ENCODE results near the gene CPED1.

CPED1 gene

DNA sequence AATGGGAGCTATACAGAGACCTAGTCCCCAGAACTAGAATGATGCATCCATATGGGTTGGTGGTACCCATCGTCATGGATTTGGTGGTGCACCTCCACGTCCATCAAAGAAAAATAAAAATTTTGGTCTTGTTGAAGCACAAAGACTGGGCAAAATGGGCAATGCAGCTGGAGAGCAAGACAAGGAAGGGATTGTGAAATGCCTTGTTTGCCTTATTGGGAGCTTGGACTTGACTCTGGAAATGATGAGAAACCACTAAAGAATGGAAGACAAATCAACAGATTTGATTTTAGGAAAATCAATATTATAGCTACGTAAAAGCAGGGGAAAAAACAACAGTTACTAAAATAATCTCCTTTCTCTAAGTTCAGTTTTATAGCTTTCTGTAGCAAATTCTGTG, 150.9 kb downstream of the CPED1 start:
- Mint-ChIP-seq H3K36me3 (ENCODE audit: low read depth) (no peaks in the 10 kb centered on the region), H3K27me3 (peaks cover 14% of the 10 kb centered on the region), H3K27ac (no peak overlapping the region), H3K4me1 (ENCODE audit: low read depth) (peaks cover 23% of the 10 kb centered on the region), H3K4me3 (no peak overlapping the region), H3K9me3 (no peaks in the 10 kb centered on the region)

DNA sequence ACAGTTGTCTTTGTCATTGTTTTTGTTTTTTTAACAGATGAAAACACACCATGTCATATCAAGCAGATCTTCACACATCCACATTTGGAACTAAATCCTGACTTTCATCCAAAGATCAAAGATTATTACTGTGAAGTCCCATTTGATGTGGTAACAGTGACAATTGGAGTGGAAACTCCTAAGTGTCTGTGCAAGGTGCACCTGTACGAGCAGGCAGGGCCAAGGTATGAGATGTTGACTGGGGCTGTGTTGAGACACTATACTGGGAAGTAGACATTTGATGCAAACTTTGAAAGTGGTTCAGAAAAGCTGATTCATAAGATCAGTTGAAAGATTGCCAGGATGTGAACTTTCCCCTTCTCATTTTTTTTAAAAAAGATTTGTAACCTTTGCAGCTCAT, 152.3 kb downstream of the CPED1 start:
- Mint-ChIP-seq H3K9me3 (no peaks in the 10 kb centered on the region), H3K4me1 (ENCODE audit: low read depth) (peaks cover 23% of the 10 kb centered on the region), H3K36me3 (ENCODE audit: low read depth) (no peaks in the 10 kb centered on the region), H3K27ac (no peak overlapping the region), H3K27me3 (peaks cover 13% of the 10 kb centered on the region), H3K4me3 (no peak overlapping the region)

DNA sequence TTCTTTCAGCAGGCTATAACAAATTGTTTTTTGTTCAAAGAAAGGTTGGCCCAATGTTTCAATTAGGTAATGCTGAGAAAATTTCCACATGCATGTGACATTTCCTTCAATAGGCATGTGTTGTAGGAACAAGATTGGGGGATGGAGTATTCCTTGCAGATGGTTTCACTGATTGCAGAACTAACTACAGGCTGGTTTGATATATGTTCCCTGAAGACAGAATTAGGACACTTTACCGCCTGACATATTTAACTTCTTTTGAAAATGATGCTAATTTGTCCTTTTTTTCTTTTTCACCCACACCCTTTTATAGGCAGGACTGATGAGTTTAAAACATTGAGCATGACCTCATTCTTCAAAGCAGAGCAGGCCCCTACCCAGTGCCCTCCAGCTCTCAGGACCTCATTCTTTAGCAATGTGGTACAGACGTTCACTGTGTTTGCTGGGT, 163.3 kb downstream of the CPED1 start:
- Mint-ChIP-seq H3K27me3 (peaks cover 14% of the 10 kb centered on the region), H3K36me3 (ENCODE audit: low read depth) (no peaks in the 10 kb centered on the region), H3K9me3 (no peaks in the 10 kb centered on the region), H3K4me1 (ENCODE audit: low read depth) (no peaks in the 10 kb centered on the region), H3K4me3 (no peak overlapping the region), H3K27ac (no peak overlapping the region)

DNA sequence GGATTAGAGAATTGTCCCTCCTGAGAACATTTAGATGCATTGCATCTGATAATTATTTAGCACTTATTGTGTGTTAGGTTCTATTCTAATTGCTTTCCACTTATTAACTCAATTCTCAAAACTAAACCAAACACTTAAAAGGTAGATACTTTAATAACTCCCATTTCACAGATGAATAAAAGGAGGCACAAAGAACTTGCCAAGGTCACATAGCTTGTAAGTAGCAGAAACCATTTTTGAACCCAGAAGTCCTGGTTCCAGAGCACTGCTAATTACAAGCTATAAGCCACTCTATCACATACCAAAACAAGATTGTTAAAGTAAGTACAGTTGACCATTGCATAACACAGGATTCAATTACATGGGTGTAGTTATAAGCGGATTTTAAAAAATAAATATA, 164.9 kb downstream of the CPED1 start:
- H3K9me3 Mint-ChIP-seq, result no peaks in the 10 kb centered on the region
- no peak overlapping the region for H3K4me3 Mint-ChIP-seq
- H3K36me3 Mint-ChIP-seq (ENCODE audit: low read depth), result no peaks in the 10 kb centered on the region

DNA sequence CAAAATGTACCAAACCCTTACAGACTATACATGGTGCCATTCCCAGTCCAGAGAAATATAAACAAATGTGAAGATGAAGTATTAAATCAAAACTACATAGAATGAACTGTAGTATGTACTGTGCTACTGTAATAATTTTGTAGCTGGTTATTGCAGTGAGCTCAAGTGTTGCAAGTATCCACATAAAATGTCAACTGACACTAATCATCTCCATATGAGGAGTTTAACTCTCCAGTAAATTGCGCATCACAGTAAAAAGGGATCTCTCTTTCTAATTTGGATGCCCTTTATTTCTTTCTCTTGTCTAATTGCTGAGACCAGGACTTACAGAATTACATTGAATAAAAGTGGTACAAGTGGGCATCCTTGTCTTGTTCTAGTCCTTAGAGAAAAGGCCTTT, 165.5 kb downstream of the CPED1 start:
- Mint-ChIP-seq H3K27me3 (peaks cover 7% of the 10 kb centered on the region), H3K4me1 (ENCODE audit: low read depth) (no peaks in the 10 kb centered on the region), H3K4me3 (no peak overlapping the region), H3K36me3 (ENCODE audit: low read depth) (no peaks in the 10 kb centered on the region), H3K9me3 (no peaks in the 10 kb centered on the region), H3K27ac (no peak overlapping the region)

More for the DNA sequence above, 164.9 kb downstream of the CPED1 start:
- Mint-ChIP-seq H3K27ac (no peak overlapping the region), H3K27me3 (peaks cover 8% of the 10 kb centered on the region), H3K4me1 (ENCODE audit: low read depth) (no peaks in the 10 kb centered on the region)

DNA sequence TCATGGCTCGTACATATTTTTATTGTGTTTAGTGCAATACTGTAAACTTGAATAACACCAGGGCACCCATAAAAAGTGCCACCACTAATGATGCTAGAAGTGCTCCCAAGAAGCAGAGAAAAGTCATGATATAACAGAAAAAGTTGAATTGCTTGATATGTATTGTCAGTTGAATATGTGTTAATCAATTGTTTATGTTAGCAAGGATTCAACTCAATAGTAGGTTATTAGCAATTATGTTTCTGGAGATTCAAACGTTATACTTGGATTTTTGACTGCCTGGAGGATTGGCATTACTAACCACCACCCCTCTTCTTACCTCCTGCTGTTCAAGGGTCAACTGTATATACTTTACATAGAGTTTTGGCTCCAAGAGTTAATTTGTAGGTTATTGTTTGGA, 168.3 kb downstream of the CPED1 start:
- H3K27me3 Mint-ChIP-seq, result peaks cover 7% of the 10 kb centered on the region
- no peak overlapping the region for H3K27ac Mint-ChIP-seq
- no peaks in the 10 kb centered on the region for H3K36me3 Mint-ChIP-seq (ENCODE audit: low read depth)
- H3K9me3 Mint-ChIP-seq, result no peaks in the 10 kb centered on the region
- no peak overlapping the region for H3K4me3 Mint-ChIP-seq
- H3K4me1 Mint-ChIP-seq (ENCODE audit: low read depth), result no peaks in the 10 kb centered on the region

DNA sequence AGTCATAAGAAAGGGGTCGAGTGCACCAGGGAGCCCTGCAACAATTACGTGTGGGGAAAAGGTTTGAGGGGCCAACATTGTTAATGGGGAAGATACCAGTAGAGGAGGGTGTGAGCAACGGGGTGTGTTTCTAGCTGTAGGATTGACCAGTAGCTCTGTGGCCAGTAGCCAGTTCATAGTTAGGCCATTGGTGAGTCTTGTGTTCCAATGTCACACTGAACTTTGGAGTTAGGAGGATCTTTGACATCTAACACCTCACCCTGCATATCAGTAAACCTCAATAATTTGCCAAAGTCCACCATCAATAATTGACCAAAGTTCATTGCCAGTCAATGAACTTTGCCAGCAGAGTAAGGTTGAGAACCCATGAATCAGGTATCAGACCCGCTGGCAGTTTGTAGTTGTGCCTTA, 168.8 kb downstream of the CPED1 start:
- no peaks in the 10 kb centered on the region for H3K9me3 Mint-ChIP-seq
- peaks cover 7% of the 10 kb centered on the region for H3K27me3 Mint-ChIP-seq
- H3K36me3 Mint-ChIP-seq (ENCODE audit: low read depth), result no peaks in the 10 kb centered on the region
- no peak overlapping the region for H3K4me3 Mint-ChIP-seq
- H3K27ac Mint-ChIP-seq, result no peak overlapping the region
- no peaks in the 10 kb centered on the region for H3K4me1 Mint-ChIP-seq (ENCODE audit: low read depth)

DNA sequence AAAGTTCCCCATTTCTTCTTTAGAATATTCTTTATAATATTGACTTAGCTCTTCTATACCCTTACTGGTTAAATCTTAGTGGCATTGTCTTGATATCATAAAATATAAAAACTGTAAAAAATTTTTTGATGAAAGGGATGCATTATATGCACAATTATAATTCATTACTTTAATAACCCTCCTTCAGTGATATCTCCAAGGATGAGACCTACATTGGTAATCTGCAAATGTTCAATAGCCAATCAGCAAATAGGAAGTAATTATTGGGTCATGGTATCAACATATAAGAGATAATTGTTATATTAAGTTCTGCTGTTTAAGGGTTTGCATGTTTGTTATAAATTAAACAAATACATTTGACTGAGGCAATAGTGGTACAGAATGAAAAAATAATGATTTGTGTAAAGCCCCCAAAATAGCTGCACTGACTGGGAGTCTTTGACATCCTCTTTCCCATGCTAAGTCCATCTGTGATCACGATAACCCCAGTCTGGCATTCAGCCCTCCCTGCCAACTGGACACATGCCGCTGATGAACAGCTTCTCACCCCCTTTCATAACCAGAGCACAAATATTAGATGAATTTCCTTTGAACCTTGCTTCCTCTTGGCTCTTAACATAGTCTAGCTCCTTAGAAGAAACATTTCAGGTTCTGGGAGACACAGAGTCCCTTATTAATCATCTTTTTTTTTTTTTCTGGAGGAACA, 169.5 kb downstream of the CPED1 start:
- H3K27ac Mint-ChIP-seq, result no peak overlapping the region
- H3K4me1 Mint-ChIP-seq (ENCODE audit: low read depth), result no peaks in the 10 kb centered on the region
- H3K27me3 Mint-ChIP-seq, result peaks cover 10% of the 10 kb centered on the region
- no peaks in the 10 kb centered on the region for H3K36me3 Mint-ChIP-seq (ENCODE audit: low read depth)
- H3K4me3 Mint-ChIP-seq, result no peak overlapping the region
- no peaks in the 10 kb centered on the region for H3K9me3 Mint-ChIP-seq

DNA sequence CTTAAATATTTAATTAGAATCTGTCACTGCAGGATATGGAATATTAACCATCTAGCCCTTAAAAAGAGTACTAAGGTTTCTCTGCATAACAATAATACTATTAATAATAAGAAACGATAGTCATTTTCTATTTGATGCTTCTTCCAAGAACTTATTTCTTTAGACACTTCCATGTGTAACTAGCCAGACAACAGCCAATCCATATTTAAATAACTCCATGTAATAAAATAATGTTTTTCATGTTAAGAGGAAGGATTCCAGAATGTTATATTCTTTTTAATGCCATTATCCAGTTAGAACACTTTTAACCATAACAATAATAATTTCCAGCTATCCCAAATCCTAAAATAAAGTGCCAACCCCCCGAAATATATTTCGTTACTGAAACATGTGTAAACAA, 170.2 kb downstream of the CPED1 start:
- Mint-ChIP-seq H3K36me3 (ENCODE audit: low read depth) (no peaks in the 10 kb centered on the region), H3K27me3 (peaks cover 7% of the 10 kb centered on the region), H3K4me1 (ENCODE audit: low read depth) (no peaks in the 10 kb centered on the region), H3K9me3 (no peaks in the 10 kb centered on the region), H3K27ac (no peak overlapping the region), H3K4me3 (no peak overlapping the region)

DNA sequence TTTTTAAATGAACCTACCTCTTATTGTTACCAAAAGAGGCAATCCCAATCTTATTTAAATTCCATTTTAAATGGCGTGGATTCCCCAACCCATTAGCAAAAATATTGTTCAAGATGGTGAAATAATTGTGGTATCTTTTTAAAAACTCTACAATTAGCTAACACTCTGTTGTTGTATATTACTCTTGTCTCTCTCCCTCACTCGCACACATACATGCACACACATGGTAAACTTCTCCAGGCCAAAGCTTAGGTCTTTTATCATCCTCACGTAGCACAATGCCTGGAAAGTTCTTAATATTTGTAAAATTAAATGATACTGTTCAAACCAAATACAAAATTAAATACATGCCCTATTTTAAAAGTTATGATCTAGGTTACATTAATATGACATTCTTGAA, 171.0 kb downstream of the CPED1 start:
- Mint-ChIP-seq H3K4me1 (ENCODE audit: low read depth) (no peaks in the 10 kb centered on the region), H3K27ac (no peak overlapping the region), H3K27me3 (peaks cover 5% of the 10 kb centered on the region)

DNA sequence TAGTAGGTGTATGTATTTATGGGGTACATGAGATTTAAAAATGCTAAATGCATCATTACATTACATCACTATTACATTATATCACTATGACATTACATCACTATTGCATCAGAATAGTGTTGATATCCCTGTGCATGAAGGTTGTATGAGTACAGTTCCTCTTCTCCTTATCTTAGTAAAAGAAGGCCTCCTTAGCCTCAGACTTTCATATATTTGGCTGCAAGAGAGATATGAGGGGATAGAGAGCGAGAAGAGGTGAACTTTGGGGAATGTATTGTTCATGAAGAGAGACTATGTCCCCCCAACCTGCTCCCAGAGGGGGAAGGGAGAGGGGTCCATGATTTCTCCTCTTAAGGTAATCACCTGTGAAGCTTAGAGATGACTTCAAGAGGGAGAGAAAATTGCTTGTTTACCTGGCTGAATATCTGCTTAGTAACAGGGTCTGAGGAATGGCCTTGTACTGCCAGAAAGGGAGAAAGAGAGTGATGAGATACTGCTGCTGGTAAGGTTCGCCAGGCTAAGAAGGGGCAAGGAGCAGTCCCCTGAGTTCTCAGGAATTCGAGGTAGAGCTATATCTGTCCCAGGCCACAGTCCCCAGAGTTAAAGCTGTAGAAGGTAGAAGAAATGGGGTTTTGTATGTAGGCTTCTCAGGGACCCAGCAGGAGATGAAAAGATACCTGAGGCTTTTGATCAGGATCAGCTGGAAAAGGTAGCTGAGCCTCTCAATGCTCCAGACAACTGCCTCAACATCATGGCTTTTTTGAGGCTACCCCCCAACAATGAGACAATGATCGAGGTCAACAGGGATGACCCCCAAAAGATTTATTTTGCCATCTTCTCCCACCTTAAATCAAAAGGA, 171.9 kb downstream of the CPED1 start:
- H3K27ac Mint-ChIP-seq, result no peak overlapping the region

More for the DNA sequence above, 171.0 kb downstream of the CPED1 start:
- Mint-ChIP-seq H3K9me3 (no peaks in the 10 kb centered on the region), H3K36me3 (ENCODE audit: low read depth) (no peaks in the 10 kb centered on the region), H3K4me3 (no peak overlapping the region)

DNA sequence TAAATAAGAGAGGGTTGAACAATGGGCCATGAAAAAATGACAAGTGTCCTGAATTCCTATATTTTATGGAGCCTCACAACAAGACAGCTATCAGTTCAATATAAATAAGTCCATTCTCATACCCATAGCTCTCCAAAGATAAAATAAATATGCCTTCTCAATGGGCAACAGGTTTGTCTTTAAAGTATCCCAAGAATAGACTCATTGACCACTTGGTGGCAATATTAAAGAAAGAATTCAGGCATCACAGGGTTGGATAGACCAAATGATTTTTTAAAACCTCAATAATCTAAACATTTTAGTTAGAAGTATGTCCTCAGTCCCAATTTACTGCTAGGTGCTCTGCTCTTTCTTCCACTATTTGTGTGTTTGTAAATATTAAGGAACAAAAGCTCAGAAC, 175.2 kb downstream of the CPED1 start:
- Mint-ChIP-seq H3K36me3 (ENCODE audit: low read depth) (no peaks in the 10 kb centered on the region), H3K4me3 (no peak overlapping the region), H3K27me3 (peaks cover 5% of the 10 kb centered on the region), H3K9me3 (no peaks in the 10 kb centered on the region), H3K27ac (no peak overlapping the region), H3K4me1 (ENCODE audit: low read depth) (no peaks in the 10 kb centered on the region)

More for the DNA sequence above, 171.9 kb downstream of the CPED1 start:
- peaks cover 5% of the 10 kb centered on the region for H3K27me3 Mint-ChIP-seq
- H3K36me3 Mint-ChIP-seq (ENCODE audit: low read depth), result no peaks in the 10 kb centered on the region
- no peaks in the 10 kb centered on the region for H3K4me1 Mint-ChIP-seq (ENCODE audit: low read depth)
- no peaks in the 10 kb centered on the region for H3K9me3 Mint-ChIP-seq
- no peak overlapping the region for H3K4me3 Mint-ChIP-seq

DNA sequence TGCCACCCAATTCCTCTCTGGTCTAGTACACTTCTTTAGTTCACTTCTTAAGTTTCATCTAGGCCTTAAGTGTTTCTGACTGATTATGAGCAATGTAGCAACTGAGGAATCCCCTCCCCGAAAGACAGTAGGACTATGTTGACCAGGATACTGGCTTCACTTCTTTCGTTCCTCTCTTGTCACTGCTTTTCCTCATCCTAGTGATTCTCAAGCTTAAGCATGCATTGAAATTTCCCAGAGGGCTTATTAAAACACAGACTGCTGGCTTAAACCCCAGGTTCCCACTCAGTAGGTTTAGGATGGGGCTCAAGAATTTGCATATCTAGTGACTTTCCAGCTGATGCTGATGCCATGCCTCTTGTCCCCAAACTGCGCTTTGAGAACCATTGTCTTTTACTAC, 175.7 kb downstream of the CPED1 start:
- Mint-ChIP-seq H3K36me3 (ENCODE audit: low read depth) (no peaks in the 10 kb centered on the region), H3K4me1 (ENCODE audit: low read depth) (no peaks in the 10 kb centered on the region), H3K27me3 (peaks cover 5% of the 10 kb centered on the region), H3K4me3 (no peak overlapping the region), H3K27ac (no peak overlapping the region), H3K9me3 (no peaks in the 10 kb centered on the region)

DNA sequence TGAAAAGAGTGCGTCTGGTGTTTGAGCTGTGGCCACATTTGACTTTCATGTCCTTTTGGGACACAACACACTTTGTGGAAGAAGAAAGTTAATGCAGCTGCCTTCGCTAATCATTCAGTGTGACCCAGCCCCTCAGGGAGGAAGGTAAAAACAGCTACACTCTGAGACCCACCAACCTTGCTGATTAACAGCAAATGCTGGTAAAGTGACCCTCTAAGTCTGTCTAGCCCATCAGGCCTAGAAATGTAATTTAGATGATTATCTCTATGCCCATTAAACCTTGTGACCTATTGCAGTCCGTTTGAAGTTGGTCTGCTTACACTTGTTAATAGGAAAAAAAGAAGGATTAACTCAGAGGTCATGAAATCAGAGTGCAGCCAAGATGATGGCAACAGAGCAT, 178.4 kb downstream of the CPED1 start:
- Mint-ChIP-seq H3K27me3 (peaks cover 7% of the 10 kb centered on the region), H3K4me1 (ENCODE audit: low read depth) (no peaks in the 10 kb centered on the region), H3K4me3 (no peak overlapping the region), H3K9me3 (no peaks in the 10 kb centered on the region), H3K36me3 (ENCODE audit: low read depth) (no peaks in the 10 kb centered on the region), H3K27ac (no peak overlapping the region)

DNA sequence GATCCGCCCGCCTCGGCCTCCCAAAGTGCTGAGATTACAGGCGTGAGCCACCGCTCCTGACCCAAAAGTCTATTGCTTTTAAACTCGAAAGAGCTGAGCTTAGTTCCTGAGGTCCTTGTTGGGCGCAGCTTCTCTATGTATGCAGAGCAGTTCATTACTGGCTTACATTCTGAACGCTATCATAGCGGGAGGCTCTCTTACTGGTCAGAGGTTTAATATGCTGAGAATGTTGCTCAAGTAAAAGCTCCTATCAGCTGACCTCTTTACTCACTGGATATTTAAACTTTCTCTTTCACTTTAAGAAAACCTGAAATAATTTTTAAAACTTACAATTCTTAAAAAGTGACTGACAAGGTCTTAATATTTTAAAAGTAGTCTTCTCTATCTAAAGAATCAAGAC, 179.5 kb downstream of the CPED1 start:
- Mint-ChIP-seq H3K27ac (no peak overlapping the region), H3K4me1 (ENCODE audit: low read depth) (no peaks in the 10 kb centered on the region), H3K4me3 (no peak overlapping the region), H3K27me3 (peaks cover 7% of the 10 kb centered on the region), H3K36me3 (ENCODE audit: low read depth) (no peaks in the 10 kb centered on the region), H3K9me3 (no peaks in the 10 kb centered on the region)

Data from stimulated activated naive CD8-positive, alpha-beta T cell treated with anti-CD3 and anti-CD28 coated beads, Interleukin-15, Interleukin-2, amounts not matched to agents 100 ng/mL and 50 ng/mL, for 24 hours (primary cell).